Vagina (tissue), 2 donors: ENCODE results near the gene PIWIL1. TPM values are rescaled to one million over a fixed set of nuclear protein-coding genes. Genes with fewer than 3 reads are reported as not detected.

Source experiments
- DNase-seq, 2 donors: peaks; one replicate each; pipeline ENCODE4 v3.0.0-alpha.2; 2017; ENCODE audit errors: extremely low spot score in 2 of 2
- H3K27ac ChIP-seq: fragments of 200-600 bp; sonication (generic); one replicate; pipeline ENCODE4 v1.5.1; 2019
- H3K27me3 ChIP-seq: fragments of 200-600 bp; sonication (generic); one replicate; pipeline ENCODE4 v1.5.1; 2019
- H3K36me3 ChIP-seq, 2 donors: fragments of 200-600 bp; sonication (generic); one replicate each; pipeline ENCODE4 v1.5.1; 2017 to 2019
- H3K4me1 ChIP-seq: fragments of 200-600 bp; sonication (generic); one replicate; pipeline ENCODE4 v1.5.1; 2019
- H3K4me3 ChIP-seq, 2 donors: fragments of 200-600 bp; sonication (generic); 1 replicate in 1 of 2; 2 replicates in 1 of 2; pipeline ENCODE4 v1.5.1; 2016 to 2019
- H3K9me3 ChIP-seq: fragments of 200-600 bp; sonication (generic); one replicate; pipeline ENCODE4 v1.5.1; 2019
- POLR2A ChIP-seq, 2 donors: fragments of 450-650 bp; IDR thresholded peaks; one replicate each; pipeline ENCODE4 v1.6.1; 2017; ENCODE audit warnings: antibody characterized with exemption in 2 of 2, mild to moderate bottlenecking in 2 of 2, moderate library complexity in 2 of 2
- POLR2AphosphoS5 ChIP-seq, 2 donors: sonication (generic); formaldehyde crosslinking; IDR thresholded peaks; one replicate each; pipeline ENCODE4 v1.9.0; 2017; ENCODE audit warnings: antibody characterized with exemption in 2 of 2, mild to moderate bottlenecking in 2 of 2, low read depth in 1 of 2; ENCODE audit not compliant: insufficient read depth in 1 of 2
- intact Hi-C: fragments of 100-400 bp; cut with DNase I; formaldehyde crosslinking; loops from one replicate; pipeline ENCODE4 v1.15.1; 2023
- total RNA-seq: library from RNA; depleted of rRNA; stranded (reverse); fragments of >200 nt; gene quantifications from one replicate; pipeline ENCODE4 v1.2.3, GENCODE V29; 2016
- TF ChIP-seq, protein P1 (sequence below), 3 experiments: fragments of 450-650 bp in 2 of 3; fragments of 200-600 bp in 1 of 3; sonication (generic) in 1 of 3; IDR thresholded peaks; one replicate each; pipeline ENCODE4 v1.5.1; 2017 to 2019; ENCODE audit warnings: antibody characterized with exemption in 3 of 3, mild to moderate bottlenecking in 2 of 3, moderate library complexity in 2 of 3

Gene PIWIL1
- total RNA-seq, 1 donor from 2014 or later = not detected

DNA sequence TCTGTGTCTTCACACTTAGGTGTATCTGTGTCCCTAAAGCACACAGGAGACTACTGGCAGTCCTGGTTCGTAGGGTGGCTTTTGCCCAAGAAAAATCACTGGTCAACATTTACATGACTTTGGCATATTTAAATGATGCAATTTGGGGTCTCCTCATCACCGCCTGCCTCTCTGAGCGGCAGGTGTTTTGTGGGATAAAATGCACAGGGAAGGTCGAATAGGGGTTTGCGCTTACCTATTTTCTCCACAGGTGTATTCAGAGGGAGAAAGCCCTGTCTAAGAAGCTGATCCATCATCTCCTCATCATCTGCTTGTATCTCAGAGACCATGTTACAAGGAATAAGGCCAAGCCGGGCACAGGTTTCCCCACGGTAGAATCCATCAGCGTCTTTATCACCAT lies 74.7 kb downstream of the PIWIL1 start:
- Histone ChIP-seq H3K27ac (no peak overlapping the region), H3K27me3 (no peaks in the 10 kb centered on the region), H3K9me3 (no peaks in the 10 kb centered on the region), H3K4me3 (no peak overlapping the region), H3K36me3 (no peaks in the 10 kb centered on the region), H3K4me1 (no peaks in the 10 kb centered on the region)
- intact Hi-C loops = no loop called here
- DNase-seq = no peak
- TF ChIP-seq, protein P1, sequence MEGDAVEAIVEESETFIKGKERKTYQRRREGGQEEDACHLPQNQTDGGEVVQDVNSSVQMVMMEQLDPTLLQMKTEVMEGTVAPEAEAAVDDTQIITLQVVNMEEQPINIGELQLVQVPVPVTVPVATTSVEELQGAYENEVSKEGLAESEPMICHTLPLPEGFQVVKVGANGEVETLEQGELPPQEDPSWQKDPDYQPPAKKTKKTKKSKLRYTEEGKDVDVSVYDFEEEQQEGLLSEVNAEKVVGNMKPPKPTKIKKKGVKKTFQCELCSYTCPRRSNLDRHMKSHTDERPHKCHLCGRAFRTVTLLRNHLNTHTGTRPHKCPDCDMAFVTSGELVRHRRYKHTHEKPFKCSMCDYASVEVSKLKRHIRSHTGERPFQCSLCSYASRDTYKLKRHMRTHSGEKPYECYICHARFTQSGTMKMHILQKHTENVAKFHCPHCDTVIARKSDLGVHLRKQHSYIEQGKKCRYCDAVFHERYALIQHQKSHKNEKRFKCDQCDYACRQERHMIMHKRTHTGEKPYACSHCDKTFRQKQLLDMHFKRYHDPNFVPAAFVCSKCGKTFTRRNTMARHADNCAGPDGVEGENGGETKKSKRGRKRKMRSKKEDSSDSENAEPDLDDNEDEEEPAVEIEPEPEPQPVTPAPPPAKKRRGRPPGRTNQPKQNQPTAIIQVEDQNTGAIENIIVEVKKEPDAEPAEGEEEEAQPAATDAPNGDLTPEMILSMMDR (IDR thresholded peaks at IDR 0.05) = no peak
- TF ChIP-seq POLR2AphosphoS5 (IDR thresholded peaks at IDR 0.05; ENCODE audit: insufficient read depth in 1 of 2, low read depth in 1 of 2) = no peak
- TF ChIP-seq POLR2A (IDR thresholded peaks at IDR 0.05) = no peak

DNA sequence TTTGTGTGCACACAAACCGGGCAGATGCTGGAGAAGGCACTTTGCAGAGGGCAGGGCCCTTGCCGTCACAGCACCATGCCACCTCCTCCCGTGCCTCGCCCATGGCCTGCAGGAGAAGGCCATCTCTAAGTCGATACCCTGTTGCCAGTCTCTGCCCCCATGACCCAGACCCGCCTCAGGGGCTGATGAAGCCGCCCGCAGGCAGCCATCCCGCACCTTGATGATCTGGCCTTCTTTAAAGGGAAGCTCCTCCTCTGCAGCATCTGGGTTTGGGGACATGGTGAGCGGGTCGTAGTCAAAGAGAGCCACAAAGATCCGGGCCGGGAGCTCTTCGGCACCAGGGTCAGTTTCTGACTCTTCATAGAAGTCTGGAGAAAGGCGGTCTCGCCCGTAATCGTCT lies 76.2 kb downstream of the PIWIL1 start:
- Histone ChIP-seq H3K4me1 (no peaks in the 10 kb centered on the region), H3K9me3 (no peaks in the 10 kb centered on the region), H3K36me3 (no peaks in the 10 kb centered on the region), H3K4me3 (no peak overlapping the region), H3K27me3 (no peaks in the 10 kb centered on the region), H3K27ac (no peak overlapping the region)
- intact Hi-C loops = no loop called here
- TF ChIP-seq, protein P1 (IDR thresholded peaks at IDR 0.05) = no peak
- TF ChIP-seq POLR2AphosphoS5 (IDR thresholded peaks at IDR 0.05; ENCODE audit: insufficient read depth in 1 of 2, low read depth in 1 of 2) (no peak), POLR2A (IDR thresholded peaks at IDR 0.05) (no peak)
- DNase-seq = no peak

DNA sequence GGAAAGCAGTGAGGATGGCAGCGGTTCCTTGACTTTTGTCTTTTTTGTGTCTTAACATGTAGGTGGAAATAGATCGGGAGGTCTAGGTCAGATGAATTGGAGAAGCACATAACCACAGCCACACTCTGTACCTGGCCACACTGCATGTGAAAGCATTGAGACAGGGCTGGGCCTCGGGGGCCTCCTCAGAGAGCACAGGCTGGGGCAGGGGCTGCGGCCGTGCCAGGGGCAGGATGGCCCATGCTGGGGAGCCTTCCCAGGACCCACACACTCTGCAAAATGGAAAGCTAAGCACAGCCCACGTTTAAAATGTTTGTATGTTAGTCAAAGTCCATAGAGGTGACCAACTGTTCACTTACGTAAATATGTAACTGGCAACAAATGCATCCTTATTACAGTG lies 76.7 kb downstream of the PIWIL1 start:
- intact Hi-C loops = no loop called here
- no peak for TF ChIP-seq POLR2A (IDR thresholded peaks at IDR 0.05)
- TF ChIP-seq POLR2AphosphoS5 (IDR thresholded peaks at IDR 0.05; ENCODE audit: insufficient read depth in 1 of 2, low read depth in 1 of 2) = no peak
- TF ChIP-seq, protein P1 (IDR thresholded peaks at IDR 0.05) = no peak
- H3K36me3 ChIP-seq = no peaks in the 10 kb centered on the region
- H3K9me3 ChIP-seq = no peaks in the 10 kb centered on the region
- no peak overlapping the region for H3K4me3 ChIP-seq
- H3K4me1 ChIP-seq = no peaks in the 10 kb centered on the region
- no peaks in the 10 kb centered on the region for H3K27me3 ChIP-seq
- no peak for DNase-seq
- no peak overlapping the region for H3K27ac ChIP-seq

DNA sequence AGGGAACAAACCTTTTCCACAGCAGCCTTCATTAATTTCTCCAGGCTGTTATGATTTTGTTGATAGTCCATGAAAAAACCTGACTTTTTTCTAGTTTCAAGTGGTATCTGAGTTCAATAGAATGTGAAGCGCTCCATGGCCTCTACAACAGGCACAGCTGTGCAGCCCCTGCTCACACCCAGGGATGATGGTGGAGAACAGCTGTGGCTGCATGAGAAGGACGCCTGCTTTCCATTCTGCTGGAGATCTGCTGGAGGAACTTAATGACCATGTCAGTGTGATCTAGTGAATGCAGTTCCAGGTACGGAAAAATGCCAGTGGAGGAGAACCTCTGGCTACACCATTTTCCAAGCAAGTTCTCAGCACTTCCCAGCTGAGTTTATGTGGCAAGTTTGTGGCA lies 80.6 kb downstream of the PIWIL1 start:
- intact Hi-C loops = no loop called here
- no peaks in the 10 kb centered on the region for H3K9me3 ChIP-seq
- no peak overlapping the region for H3K4me3 ChIP-seq
- no peaks in the 10 kb centered on the region for H3K36me3 ChIP-seq
- no peaks in the 10 kb centered on the region for H3K27me3 ChIP-seq
- TF ChIP-seq POLR2A (IDR thresholded peaks at IDR 0.05) = no peak
- TF ChIP-seq, protein P1 (IDR thresholded peaks at IDR 0.05) = no peak
- TF ChIP-seq POLR2AphosphoS5 (IDR thresholded peaks at IDR 0.05; ENCODE audit: insufficient read depth in 1 of 2, low read depth in 1 of 2) = no peak
- no peaks in the 10 kb centered on the region for H3K4me1 ChIP-seq
- no peak overlapping the region for H3K27ac ChIP-seq
- DNase-seq = peak in 1 of 2 donors; percentile 47

DNA sequence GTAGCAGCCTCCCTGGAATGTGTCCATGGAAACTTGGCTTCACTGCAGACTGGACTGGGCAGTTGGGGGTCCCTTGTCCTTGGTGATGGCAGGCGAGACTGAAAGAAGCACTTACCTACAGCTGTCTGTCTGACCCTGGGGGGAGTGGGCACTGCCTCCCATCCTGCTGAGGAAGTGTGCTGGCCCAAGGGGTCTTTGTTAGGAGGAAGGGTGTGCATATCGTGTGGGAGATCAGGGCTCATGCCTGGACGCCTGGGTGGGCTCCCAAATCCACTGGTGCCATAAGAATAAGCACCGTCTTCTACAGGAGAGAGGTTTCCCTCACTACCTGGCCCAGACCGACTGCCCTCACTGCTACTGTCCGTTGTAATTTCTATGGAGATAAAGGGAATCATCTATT lies 81.4 kb downstream of the PIWIL1 start:
- no peaks in the 10 kb centered on the region for H3K27me3 ChIP-seq
- intact Hi-C loops = no loop called here

More for the DNA sequence above, 81.4 kb downstream of the PIWIL1 start:
- Histone ChIP-seq H3K4me3 (no peak overlapping the region), H3K36me3 (no peaks in the 10 kb centered on the region), H3K27ac (no peak overlapping the region), H3K9me3 (no peaks in the 10 kb centered on the region), H3K4me1 (no peaks in the 10 kb centered on the region)
- TF ChIP-seq POLR2AphosphoS5 (IDR thresholded peaks at IDR 0.05; ENCODE audit: insufficient read depth in 1 of 2, low read depth in 1 of 2) = no peak
- TF ChIP-seq, protein P1 (IDR thresholded peaks at IDR 0.05) = no peak
- TF ChIP-seq POLR2A (IDR thresholded peaks at IDR 0.05) = no peak
- DNase-seq = peak in 1 of 2 donors; percentile 79
